ENCODE results near the gene ZC3HAV1. TPM values are rescaled to one million over a fixed set of nuclear protein-coding genes. Genes with fewer than 3 reads are reported as not detected.

The ZC3HAV1 gene
- total and polyA plus RNA-seq, 9 of the 15 experiments (the other 6 are each of a cell fraction or from before 2014, with no cell fraction given), result 11.9 to 40.5 (median 23.9) TPM

DNA sequence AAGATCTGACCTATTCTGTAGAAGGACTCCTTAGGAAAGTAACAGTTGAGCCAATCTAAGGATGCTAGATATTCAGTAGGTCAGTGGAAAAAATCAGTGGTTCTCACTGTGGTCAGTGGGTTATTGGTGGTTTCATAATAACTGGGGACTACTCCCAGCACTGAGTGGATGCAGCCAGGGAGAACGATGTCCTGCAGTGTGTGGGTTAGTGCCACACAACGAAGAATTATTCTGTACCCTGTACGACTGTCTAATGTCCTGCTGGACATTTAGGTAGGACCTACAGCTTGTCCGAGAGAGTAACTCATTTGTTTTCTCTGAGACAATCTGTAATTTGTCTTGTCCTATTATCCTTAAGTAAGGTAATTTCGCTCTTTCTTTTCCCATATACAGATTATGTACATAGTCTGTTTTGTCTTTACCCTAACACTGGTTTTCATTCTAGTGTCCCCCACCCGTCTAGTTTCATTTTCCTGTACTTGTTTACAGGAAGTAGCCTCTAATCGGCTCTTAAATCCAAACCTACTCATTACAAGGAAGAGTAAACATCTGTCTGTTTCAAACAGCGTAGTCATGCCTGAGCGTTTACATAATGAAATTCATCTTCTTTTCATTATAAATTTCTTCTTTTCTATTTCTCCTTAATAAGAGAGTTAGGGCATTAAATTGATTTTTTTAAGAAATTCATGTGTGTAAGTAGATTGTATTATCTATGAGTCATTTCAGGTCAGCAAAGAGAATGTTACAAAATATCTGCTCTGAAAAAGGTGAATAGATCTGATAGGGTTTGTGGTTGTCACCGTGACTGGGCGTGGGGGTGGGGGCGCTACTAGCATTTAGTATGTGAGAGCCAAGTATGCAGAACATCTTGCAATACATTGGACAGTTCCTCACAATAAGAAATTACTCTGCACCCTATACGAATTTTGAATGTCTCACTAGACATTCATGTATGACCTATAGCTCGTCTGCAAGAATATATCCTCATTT lies 65.4 kb downstream of the ZC3HAV1 start (continued):
- TF ChIP-seq ZFP36 (IDR thresholded peaks at IDR 0.05; ENCODE audit: low read depth, low read length, partially characterized antibody) (no peak), ZNF707 (CRISPR knock-in tag; conservative IDR thresholded peaks at IDR 0.05) (no peak), FOS (IDR thresholded peaks at IDR 0.05; ENCODE audit: extremely low read depth, insufficient read length) (peak; percentile 59), FIP1L1 (IDR thresholded peaks at IDR 0.05; ENCODE audit: low read depth, low read length, poor library complexity, severe bottlenecking) (no peak), KAT7 (CRISPR knock-in tag; IDR thresholded peaks at IDR 0.05; ENCODE audit: borderline replicate concordance) (peak; percentile 50; the same call in 1 of the 2 replicates), SOX6 (IDR thresholded peaks at IDR 0.05) (peak; percentile 96), SREBF1 (IDR thresholded peaks at IDR 0.05; ENCODE audit: borderline replicate concordance, low read depth, low read length) (no peak), NUFIP1 (IDR thresholded peaks at IDR 0.05; ENCODE audit: partially characterized antibody) (no peak), SLC30A9 (CRISPR knock-in tag; IDR thresholded peaks at IDR 0.05) (no peak), BHLHE40 (IDR thresholded peaks at IDR 0.05; ENCODE audit: low read length) (peak; percentile 49; the same call in 1 of the 2 replicates), RUNX1 (IDR thresholded peaks at IDR 0.05; ENCODE audit: low read depth) (no peak; the same call in 1 of the 2 replicates), JUN (IDR thresholded peaks at IDR 0.05; ENCODE audit: borderline replicate concordance, low read depth, low read length) (peak; percentile 91), JUN (CRISPR knock-in tag; IDR thresholded peaks at IDR 0.05; ENCODE audit: borderline replicate concordance) (no peak), HCFC1 (IDR thresholded peaks at IDR 0.05; ENCODE audit: low read depth, low read length) (no peak)
- TF ChIP-seq, protein P1, sequence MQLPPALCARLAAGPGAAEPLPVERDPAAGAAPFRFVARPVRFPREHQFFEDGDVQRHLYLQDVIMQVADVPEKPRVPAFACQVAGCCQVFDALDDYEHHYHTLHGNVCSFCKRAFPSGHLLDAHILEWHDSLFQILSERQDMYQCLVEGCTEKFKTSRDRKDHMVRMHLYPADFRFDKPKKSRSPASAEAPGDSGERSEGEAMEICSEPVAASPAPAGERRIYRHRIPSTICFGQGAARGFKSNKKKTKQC (CRISPR knock-in tag; IDR thresholded peaks at IDR 0.05), result no peak
- TF ChIP-seq, protein P2, sequence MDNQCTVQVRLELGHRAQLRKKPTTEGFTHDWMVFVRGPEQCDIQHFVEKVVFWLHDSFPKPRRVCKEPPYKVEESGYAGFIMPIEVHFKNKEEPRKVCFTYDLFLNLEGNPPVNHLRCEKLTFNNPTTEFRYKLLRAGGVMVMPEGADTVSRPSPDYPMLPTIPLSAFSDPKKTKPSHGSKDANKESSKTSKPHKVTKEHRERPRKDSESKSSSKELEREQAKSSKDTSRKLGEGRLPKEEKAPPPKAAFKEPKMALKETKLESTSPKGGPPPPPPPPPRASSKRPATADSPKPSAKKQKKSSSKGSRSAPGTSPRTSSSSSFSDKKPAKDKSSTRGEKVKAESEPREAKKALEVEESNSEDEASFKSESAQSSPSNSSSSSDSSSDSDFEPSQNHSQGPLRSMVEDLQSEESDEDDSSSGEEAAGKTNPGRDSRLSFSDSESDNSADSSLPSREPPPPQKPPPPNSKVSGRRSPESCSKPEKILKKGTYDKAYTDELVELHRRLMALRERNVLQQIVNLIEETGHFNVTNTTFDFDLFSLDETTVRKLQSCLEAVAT (IDR thresholded peaks at IDR 0.05), result peak in 1 of 2 experiments; percentile 91; a peak in 2 of 4 replicates
- TF ChIP-seq, protein P3, sequence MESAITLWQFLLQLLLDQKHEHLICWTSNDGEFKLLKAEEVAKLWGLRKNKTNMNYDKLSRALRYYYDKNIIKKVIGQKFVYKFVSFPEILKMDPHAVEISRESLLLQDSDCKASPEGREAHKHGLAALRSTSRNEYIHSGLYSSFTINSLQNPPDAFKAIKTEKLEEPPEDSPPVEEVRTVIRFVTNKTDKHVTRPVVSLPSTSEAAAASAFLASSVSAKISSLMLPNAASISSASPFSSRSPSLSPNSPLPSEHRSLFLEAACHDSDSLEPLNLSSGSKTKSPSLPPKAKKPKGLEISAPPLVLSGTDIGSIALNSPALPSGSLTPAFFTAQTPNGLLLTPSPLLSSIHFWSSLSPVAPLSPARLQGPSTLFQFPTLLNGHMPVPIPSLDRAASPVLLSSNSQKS (CRISPR knock-in tag; IDR thresholded peaks at IDR 0.05), result no peak
- TF ChIP-seq, protein P4, sequence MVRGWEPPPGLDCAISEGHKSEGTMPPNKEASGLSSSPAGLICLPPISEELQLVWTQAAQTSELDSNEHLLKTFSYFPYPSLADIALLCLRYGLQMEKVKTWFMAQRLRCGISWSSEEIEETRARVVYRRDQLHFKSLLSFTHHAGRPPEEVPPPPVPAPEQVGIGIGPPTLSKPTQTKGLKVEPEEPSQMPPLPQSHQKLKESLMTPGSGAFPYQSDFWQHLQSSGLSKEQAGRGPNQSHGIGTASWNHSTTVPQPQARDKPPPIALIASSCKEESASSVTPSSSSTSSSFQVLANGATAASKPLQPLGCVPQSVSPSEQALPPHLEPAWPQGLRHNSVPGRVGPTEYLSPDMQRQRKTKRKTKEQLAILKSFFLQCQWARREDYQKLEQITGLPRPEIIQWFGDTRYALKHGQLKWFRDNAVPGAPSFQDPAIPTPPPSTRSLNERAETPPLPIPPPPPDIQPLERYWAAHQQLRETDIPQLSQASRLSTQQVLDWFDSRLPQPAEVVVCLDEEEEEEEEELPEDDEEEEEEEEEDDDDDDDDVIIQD (CRISPR knock-in tag; IDR thresholded peaks at IDR 0.05), result no peak
- TF ChIP-seq, protein P5, sequence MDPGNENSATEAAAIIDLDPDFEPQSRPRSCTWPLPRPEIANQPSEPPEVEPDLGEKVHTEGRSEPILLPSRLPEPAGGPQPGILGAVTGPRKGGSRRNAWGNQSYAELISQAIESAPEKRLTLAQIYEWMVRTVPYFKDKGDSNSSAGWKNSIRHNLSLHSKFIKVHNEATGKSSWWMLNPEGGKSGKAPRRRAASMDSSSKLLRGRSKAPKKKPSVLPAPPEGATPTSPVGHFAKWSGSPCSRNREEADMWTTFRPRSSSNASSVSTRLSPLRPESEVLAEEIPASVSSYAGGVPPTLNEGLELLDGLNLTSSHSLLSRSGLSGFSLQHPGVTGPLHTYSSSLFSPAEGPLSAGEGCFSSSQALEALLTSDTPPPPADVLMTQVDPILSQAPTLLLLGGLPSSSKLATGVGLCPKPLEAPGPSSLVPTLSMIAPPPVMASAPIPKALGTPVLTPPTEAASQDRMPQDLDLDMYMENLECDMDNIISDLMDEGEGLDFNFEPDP (CRISPR knock-in tag; IDR thresholded peaks at IDR 0.05), result no peak
- TF ChIP-seq, protein P6, sequence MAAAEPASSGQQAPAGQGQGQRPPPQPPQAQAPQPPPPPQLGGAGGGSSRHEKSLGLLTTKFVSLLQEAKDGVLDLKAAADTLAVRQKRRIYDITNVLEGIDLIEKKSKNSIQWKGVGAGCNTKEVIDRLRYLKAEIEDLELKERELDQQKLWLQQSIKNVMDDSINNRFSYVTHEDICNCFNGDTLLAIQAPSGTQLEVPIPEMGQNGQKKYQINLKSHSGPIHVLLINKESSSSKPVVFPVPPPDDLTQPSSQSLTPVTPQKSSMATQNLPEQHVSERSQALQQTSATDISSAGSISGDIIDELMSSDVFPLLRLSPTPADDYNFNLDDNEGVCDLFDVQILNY (CRISPR knock-in tag; IDR thresholded peaks at IDR 0.05), result no peak

Data from K562 (cell line).